K562 (cell line): ENCODE data around the gene ZNF2.

Experiments used
- E2F4 ChIP-seq: sonication (generic); formaldehyde crosslinking; IDR thresholded peaks from 2 replicates; pipeline ENCODE4 v1.8.0; 2022; ENCODE audit warnings: mild to moderate bottlenecking, low read depth, missing genetic modification reagents
- KAT8 ChIP-seq: fragments of 450-650 bp; IDR thresholded peaks from 2 replicates; pipeline ENCODE4 v1.6.1; 2016; ENCODE audit warnings: low read depth, mild to moderate bottlenecking
- LEF1 ChIP-seq: fragments of 450-650 bp; IDR thresholded peaks from 2 replicates; pipeline ENCODE4 v1.6.1; 2016; ENCODE audit warnings: mild to moderate bottlenecking
- SRSF3 ChIP-seq: fragments of 200-400 bp; formaldehyde crosslinking; IDR thresholded peaks from 2 replicates; pipeline ENCODE4 v1.6.1; 2016; ENCODE audit warnings: mild to moderate bottlenecking, low read length, moderate library complexity; ENCODE audit not compliant: insufficient read depth

GRCh38 chr2:95143838-95144237, 21.8 kb upstream of the ZNF2 start:
- TF ChIP-seq SRSF3: no peak
- TF ChIP-seq LEF1: no peak
- no peak for TF ChIP-seq KAT8
- no peak for TF ChIP-seq E2F4 (CRISPR knock-in tag)
